Activated CD4-positive, CD25-positive, alpha-beta regulatory T cell treated with anti-CD3 and anti-CD28 coated beads, Interleukin-2, amount 50 U/mL, for 72 hours (primary cell): ENCODE data around the gene S100A3.

ENCODE experiments used
- DNase-seq: peaks from one replicate; pipeline ENCODE4 v3.0.0; 2021

Gene S100A3

DNA sequence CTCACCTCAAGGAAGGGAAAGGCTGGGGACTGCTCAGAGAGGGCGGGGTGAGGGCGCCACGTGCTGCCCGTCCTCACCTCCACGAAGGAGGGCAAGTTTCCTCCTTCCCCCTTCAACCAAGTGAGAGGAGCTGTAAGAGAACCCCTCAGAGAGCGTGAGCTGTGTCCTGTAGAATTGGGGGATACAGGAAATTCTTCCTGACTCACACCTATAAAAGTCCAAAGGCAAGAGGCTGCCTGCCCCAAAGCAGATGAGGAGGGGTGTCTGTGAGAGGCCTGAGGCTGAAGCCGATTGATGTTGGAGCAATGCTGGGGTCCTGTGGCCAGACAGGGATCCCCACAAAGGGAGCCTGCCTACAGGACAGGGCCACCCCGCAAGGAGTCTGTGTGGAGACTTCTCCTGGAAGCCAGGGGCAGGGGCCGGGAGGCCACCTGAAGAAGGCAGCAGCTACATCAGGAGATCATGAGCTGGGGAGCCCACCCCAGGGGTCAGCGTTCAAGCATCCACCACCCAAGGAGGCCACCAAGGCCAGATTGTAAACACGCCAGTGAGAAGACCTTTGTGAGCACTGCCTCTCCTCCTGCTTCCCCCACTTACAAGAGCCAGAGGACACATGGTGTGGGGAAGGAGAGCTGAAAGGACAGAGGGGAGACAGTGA is 41.0 kb downstream of the S100A3 start:
- no peak for DNase-seq

- no peak for DNase-seq
Observed at GRCh38 chr1:153506831-153507413, 42.1 kb downstream of the S100A3 start.

GRCh38 chr1:153506386-153506785 is 42.7 kb downstream of the S100A3 start:
- DNase-seq, result no peak

DNA sequence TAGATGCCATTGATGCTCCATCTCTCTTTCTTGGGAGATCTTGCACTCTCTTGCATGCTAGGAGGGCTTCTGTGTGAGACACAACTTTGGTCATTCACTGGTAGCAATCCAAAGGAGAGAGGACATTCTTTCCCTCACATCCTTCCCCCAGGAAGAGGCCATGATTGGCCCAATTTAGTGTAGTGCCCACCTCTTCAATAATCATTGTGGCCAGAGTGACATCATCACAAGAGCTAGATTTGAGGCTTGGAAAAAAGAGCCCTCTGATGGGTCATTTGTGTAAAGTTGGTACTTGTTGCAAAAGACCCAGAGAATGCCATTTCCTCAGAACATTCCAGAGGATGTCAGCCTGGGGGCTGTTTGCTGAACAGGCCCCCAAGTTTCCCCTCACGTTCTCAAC is 43.5 kb downstream of the S100A3 start:
- DNase-seq, result no peak

DNA sequence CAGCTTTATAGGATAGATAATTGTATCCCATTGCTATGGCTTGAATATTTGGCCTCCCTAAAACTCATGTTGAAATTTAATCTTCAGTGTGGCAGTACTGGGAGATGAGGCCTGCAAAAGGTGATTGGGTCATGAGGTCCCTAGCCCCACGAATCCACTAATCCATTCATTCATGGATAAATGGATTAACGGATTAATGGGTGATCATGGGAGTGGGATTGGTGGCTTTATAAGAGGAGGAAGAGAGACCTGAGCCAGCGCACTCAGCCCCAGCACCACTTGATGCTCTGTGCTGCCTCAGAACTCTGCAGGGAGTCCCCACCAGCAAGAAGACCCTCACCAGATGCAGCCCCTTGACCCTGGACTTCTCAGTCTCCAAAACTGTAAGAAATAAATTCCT is 45.3 kb downstream of the S100A3 start:
- no peak for DNase-seq

GRCh38 chr1:153498746-153499145 is 50.3 kb downstream of the S100A3 start:
- DNase-seq, result no peak
